ENCODE measurements around the gene PRG2.

DNA sequence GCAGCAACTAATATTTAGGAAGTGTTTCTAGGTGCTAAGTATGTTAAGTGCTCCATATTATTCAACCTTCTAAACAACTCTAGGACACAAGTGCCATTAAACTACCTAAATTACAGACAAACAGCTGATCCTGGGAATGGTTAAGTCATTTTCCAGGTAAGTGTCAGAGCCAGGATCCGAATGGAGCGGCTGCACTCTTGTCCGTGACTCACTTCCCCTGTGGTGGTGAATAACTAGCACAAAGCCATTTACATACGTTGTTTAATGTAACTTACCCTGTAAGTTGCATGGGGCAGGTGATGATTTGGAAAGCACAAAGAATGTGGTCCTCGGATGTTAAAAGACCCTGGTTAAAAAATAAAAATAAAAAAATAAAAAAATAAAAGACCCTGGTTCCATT, 8.8 kb upstream of the PRG2 start:
- no peak for TF ChIP-seq MYC (IDR thresholded peaks at IDR 0.05; ENCODE audit: borderline replicate concordance, low read length)
- TF ChIP-seq, protein P1, sequence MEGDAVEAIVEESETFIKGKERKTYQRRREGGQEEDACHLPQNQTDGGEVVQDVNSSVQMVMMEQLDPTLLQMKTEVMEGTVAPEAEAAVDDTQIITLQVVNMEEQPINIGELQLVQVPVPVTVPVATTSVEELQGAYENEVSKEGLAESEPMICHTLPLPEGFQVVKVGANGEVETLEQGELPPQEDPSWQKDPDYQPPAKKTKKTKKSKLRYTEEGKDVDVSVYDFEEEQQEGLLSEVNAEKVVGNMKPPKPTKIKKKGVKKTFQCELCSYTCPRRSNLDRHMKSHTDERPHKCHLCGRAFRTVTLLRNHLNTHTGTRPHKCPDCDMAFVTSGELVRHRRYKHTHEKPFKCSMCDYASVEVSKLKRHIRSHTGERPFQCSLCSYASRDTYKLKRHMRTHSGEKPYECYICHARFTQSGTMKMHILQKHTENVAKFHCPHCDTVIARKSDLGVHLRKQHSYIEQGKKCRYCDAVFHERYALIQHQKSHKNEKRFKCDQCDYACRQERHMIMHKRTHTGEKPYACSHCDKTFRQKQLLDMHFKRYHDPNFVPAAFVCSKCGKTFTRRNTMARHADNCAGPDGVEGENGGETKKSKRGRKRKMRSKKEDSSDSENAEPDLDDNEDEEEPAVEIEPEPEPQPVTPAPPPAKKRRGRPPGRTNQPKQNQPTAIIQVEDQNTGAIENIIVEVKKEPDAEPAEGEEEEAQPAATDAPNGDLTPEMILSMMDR (IDR thresholded peaks at IDR 0.05) = no peak
- no peak for TF ChIP-seq EP300 (IDR thresholded peaks at IDR 0.05)
- no peak for TF ChIP-seq POLR2A (IDR thresholded peaks at IDR 0.05; ENCODE audit: low read length)
- no peak for TF ChIP-seq POLR2AphosphoS2 (conservative IDR thresholded peaks at IDR 0.05; ENCODE audit: low read length)
- TF ChIP-seq SREBF2 (IDR thresholded peaks at IDR 0.05) = no peak
- no peak for TF ChIP-seq HOXA7 (CRISPR knock-in tag; IDR thresholded peaks at IDR 0.05)
- no peak for TF ChIP-seq FOSL2 (IDR thresholded peaks at IDR 0.05)
- TF ChIP-seq FOSL2 (CRISPR knock-in tag; IDR thresholded peaks at IDR 0.05) = no peak
- TF ChIP-seq, protein P2, sequence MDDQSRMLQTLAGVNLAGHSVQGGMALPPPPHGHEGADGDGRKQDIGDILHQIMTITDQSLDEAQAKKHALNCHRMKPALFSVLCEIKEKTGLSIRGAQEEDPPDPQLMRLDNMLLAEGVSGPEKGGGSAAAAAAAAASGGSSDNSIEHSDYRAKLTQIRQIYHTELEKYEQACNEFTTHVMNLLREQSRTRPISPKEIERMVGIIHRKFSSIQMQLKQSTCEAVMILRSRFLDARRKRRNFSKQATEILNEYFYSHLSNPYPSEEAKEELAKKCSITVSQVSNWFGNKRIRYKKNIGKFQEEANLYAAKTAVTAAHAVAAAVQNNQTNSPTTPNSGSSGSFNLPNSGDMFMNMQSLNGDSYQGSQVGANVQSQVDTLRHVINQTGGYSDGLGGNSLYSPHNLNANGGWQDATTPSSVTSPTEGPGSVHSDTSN (IDR thresholded peaks at IDR 0.05) = no peak
- TF ChIP-seq, protein P3, sequence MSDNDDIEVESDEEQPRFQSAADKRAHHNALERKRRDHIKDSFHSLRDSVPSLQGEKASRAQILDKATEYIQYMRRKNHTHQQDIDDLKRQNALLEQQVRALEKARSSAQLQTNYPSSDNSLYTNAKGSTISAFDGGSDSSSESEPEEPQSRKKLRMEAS (IDR thresholded peaks at IDR 0.05) = no peak
- no peak for TF ChIP-seq TP53 (CRISPR knock-in tag; IDR thresholded peaks at IDR 0.05)
- no peak for TF ChIP-seq ZFP36 (IDR thresholded peaks at IDR 0.05; ENCODE audit: borderline replicate concordance, partially characterized antibody)
- no peak for TF ChIP-seq CHD2 (IDR thresholded peaks at IDR 0.05; ENCODE audit: low read length, partially characterized antibody)

Measured in A549 (cell line).